GM19025 (cell line): ENCODE data around the gene DDRGK1.

ENCODE experiments used
- ATAC-seq: cut with Tn5 transposase; IDR thresholded peaks from one replicate; pipeline ENCODE4 v1.9.1; 2021; ENCODE audit warnings: mild to moderate bottlenecking, low read depth, moderate library complexity; ENCODE audit not compliant: unreplicated experiment

Gene DDRGK1

DNA sequence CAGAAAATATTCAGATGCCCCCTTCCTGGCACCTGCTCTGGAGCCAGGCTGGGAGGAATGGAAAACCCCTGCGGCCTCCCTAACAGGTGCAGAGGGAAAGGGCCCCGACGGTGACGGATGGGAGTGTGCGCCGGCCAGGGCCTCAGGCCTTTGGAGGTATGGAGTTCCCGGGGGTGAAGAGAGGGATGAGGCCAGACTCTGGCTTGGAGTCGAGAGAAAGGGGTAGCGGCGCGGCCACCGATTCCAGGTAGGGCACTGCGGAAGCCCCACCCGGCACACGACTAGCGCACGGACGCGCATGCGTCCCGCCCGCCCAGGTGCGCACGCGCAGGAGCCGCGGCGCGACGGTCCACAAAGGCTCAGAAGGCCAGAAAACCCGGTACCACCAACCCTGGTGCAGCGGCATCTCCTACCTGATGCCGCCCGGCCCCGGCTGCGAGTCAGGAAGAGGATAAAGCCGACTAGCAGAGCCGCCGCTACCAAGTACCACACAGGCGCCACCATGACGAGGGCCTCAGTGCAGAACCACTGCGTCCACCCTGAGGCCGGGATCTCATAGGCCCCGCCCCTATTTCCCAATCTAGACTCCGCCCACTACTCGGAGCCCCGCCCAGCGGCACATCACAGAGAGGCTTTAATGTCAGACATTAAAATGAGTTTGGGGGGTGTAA is at the start of gene DDRGK1:
Gene DDRGK1 (minus strand): TSS at position 559 of the 671 bp plus-strand sequence. CDS start 55 bp downstream, at position 504.
- peak; percentile 78 for ATAC-seq

DNA sequence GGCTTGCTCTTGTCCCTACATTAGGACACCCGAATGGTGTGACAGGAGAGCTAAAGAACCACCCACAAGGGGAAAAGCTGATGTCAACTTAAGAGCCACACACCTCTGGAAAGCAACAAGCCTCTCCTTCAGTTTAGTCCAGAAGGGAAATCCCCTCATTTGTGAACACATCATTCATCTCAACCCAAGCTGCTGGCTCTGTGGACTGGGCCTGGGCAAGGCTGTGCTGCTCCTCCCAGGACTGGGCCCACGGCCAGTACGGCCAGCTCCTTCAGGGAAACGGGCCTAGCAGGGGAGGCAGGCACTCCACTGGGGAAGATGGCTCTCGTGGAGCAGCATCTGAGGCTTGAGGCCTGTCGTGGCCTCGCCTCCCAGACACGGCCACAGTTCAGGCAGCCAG is 47.3 kb upstream of the DDRGK1 start:
- ATAC-seq, result no peak

GRCh38 chr20:3250091-3250504 is 45.6 kb upstream of the DDRGK1 start:
- ATAC-seq, result no peak

GRCh38 chr20:3248993-3249347 is 44.5 kb upstream of the DDRGK1 start:
- no peak for ATAC-seq

DNA sequence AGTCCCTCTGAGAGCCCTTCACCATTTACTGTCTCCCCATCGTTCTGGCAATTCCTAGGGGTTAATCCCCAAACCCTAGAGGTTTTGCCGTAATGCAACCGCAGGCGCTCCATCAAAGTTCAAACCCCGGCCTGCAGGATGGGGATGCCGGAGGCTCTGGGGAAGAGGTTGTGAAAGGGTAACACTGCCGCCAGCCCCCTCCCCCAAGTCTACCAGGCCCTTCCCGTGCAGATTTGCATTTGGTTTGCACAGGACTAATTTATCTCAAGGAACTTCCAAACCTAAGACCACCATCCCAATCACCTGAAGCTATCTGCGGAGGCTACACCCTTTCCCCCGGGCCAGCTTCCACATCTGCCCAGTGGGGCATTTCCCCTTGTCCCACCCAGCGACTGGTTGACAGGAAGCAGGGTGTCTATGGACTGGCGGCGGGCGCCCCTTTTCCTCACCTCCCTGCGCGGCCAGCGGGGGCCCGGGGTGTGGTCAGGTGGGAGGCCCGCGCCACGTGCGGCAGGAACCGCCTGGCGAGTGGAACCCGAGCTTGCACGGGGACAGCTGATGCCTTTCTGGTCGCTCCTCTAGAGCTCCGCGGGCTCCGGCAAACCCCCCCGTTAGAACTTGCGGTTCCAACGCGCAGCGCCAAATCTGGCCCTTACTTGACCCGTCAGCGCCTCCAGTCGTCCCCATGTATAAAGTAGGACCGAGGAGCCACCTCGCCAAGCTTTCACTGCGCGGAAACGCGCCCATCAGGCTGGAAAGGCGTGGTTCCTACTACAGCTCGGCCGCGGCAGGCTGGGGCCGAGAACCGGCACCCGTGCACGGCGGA is 43.9 kb upstream of the DDRGK1 start:
- ATAC-seq, result no peak

- no peak for ATAC-seq
These were observed 43.2 kb upstream of the DDRGK1 start for GRCh38 chr20:3247638-3248037.

DNA sequence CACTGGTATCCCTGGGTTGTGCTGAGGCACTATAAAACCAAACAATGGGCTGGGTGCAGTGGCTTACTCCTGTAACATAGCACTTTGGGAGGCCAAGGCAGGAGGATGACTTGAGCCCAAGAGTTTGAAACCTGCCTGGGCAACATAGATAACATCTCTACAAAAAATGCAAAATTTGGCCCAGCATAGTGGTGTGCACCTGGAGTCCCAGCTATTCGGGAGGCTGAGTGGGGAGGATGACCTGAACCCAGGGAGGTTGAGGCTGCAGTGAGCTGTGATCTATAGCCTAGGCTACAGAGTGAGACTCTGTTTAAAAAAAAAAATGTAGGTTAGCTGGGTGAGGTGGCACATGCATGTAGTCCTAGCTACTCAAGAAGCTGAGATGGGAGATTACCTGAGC is 42.2 kb upstream of the DDRGK1 start:
- no peak for ATAC-seq

DNA sequence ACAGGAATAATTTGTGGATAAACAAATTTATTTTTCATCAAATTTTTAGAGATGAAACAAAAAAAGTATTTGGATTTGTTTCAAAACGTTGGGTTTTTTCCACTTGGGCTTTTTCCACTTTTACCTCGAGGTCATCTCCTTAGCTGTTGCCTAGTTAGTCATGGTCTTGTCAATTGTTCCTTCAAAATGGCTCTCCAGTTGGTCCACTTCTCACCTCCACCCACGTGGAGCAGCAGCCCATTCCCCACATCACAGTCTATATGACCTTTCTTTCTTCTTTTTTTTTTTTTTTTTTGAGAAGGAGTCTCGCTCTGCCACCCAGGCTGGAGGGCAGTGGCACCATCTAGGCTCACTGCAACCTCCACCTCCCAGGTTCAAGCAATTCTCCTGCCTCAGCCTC is 41.2 kb upstream of the DDRGK1 start:
- ATAC-seq, result no peak

GRCh38 chr20:3245156-3245555 is 40.7 kb upstream of the DDRGK1 start:
- no peak for ATAC-seq

GRCh38 chr20:3244613-3245012 is 40.1 kb upstream of the DDRGK1 start:
- ATAC-seq, result no peak

GRCh38 chr20:3243718-3244358 is 39.4 kb upstream of the DDRGK1 start:
- no peak for ATAC-seq

DNA sequence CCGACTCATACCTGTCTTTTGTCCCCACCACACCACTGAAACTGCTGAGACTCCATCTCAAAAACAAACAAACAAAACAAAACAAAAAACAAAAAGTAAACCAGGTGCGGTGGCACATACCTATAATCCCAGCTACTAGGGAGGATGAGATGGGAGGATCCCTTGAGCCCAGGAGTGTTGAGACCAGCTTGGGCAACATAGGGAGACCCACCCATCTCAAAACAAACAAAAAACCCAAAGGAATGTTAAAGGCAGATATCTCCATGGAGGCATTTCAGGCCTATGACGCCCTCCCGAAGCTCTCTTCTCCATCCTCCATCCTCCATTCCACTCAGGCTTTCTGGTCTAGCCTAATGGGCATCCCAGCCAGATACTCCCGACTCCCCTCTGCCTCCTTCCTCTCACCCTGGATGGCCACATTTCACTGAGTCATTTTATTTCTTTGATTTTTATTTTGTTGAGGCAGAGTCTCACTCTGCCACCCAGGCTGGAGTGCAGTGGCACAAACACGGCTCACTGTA is 37.8 kb upstream of the DDRGK1 start:
- no peak for ATAC-seq

- ATAC-seq, result no peak
These were observed 36.4 kb upstream of the DDRGK1 start for GRCh38 chr20:3240776-3241363.

DNA sequence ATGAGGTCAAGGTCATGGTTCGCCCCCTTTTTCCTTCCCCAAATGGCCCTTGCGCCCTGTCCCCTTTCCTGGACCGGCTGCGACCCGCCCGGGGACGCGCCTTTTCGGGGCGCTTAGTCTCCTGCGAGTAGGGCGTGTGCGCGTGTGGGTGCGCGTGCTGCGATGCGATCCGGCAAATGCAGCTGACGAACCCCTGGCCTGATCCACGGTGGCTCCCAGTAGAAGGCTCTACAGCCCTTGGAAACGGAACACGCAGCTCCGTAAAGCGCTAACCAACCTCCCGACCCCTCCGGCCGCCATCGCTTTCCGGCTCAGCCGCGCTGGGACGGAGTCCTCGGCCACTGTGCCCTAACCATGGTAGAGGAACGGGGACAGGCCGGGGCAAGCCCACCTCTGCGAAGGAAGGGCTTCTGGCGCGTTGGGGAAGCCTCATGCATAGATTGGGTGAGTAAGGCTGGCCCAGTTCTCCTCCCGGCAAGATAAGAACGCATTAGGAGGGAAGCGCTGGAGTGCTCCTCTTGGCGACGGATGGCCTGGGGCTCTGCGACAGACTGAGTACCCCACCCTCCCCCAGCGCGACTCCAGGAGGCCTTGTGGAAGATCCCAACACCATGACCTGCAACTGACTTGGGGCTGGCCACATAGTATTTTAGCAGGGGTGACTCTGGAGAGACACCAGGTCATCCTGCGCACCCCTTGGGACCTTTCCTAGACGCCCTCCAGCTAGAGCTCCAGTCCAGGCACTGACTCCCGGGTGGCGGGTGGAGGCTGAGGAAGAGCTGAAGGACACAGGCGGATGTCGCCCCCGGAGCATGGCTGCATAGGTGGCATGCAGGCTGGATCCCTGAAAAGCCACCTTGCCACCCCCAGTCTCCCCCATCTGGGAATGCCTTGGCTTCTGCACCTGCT is 35.6 kb upstream of the DDRGK1 start:
- no peak for ATAC-seq

DNA sequence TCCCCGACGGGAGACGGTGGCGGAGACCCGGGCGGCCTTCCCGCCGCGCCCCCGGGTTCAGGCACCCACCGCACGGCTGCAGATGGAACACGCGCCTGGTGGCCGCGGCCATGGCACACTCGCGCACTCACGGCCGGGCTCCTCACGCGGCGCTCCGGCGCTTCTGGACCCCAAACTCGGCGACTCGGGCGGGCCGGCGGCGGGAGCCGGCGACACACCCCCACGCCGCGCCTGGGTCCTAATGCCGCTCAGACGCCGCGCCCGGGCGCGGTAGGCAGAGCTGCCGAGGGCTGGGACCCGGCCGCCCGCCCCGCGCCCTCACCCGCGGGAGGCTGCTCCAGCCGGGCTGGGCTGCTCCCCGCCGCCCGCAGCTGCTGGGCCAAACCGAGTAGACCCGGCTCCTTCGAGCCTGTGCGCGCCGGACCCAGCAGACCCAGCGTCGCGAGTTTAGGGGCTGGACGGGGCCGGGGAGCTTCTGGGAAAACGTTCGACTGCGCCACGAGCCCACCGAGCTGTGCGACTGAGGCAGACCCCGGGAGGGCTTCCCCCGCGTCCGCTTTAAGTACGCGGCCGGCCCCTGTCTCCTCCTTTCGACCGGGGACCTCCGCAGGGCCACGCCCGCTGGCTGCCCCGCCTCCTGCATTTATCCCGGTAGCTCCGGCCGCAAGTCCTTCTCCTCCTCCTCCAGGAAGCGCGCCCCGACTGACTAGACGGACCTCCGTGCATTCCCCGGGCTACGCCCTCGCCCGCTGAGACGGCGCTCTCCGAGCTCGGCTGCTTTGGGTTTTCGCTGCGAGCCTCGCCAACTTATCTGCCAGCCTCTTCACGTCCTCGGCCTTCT is 34.8 kb upstream of the DDRGK1 start, which contains the start of gene SLC4A11:
Gene SLC4A11 (minus strand): TSS at position 165 of the 841 bp plus-strand sequence. CDS start 53 bp downstream, at position 112.
- ATAC-seq, result no peak

DNA sequence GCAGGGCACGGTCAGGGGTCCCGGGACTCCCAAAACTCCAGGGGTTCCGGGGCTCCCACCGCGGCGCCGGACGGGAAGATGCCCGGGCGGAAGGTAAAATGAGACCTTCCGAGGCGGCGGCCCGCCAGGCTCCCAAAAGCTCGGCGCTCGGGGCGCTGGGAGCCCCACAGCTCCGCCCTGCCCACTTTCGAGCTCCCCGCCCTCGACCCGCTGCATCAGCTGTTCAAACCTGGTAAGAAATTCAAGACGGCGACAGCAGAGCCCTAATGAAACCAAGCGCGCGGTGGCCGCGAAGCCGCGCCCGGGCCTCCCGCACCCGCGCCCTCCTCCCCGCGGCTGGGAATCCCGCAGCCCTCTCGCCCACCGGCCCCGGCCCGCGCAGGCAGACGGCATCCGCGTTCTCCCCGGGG is 34.1 kb upstream of the DDRGK1 start:
- ATAC-seq, result no peak

- no peak for ATAC-seq
These were observed 33.6 kb upstream of the DDRGK1 start for GRCh38 chr20:3237958-3238615.
